ENCODE measurements around the gene MED13. TPM values are rescaled to one million over a fixed set of nuclear protein-coding genes. Genes with fewer than 3 reads are reported as not detected.

MED13 gene, protein sequence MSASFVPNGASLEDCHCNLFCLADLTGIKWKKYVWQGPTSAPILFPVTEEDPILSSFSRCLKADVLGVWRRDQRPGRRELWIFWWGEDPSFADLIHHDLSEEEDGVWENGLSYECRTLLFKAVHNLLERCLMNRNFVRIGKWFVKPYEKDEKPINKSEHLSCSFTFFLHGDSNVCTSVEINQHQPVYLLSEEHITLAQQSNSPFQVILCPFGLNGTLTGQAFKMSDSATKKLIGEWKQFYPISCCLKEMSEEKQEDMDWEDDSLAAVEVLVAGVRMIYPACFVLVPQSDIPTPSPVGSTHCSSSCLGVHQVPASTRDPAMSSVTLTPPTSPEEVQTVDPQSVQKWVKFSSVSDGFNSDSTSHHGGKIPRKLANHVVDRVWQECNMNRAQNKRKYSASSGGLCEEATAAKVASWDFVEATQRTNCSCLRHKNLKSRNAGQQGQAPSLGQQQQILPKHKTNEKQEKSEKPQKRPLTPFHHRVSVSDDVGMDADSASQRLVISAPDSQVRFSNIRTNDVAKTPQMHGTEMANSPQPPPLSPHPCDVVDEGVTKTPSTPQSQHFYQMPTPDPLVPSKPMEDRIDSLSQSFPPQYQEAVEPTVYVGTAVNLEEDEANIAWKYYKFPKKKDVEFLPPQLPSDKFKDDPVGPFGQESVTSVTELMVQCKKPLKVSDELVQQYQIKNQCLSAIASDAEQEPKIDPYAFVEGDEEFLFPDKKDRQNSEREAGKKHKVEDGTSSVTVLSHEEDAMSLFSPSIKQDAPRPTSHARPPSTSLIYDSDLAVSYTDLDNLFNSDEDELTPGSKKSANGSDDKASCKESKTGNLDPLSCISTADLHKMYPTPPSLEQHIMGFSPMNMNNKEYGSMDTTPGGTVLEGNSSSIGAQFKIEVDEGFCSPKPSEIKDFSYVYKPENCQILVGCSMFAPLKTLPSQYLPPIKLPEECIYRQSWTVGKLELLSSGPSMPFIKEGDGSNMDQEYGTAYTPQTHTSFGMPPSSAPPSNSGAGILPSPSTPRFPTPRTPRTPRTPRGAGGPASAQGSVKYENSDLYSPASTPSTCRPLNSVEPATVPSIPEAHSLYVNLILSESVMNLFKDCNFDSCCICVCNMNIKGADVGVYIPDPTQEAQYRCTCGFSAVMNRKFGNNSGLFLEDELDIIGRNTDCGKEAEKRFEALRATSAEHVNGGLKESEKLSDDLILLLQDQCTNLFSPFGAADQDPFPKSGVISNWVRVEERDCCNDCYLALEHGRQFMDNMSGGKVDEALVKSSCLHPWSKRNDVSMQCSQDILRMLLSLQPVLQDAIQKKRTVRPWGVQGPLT (N-terminal part only)
- 18.7 and 35.1 TPM in 2 replicates for total RNA-seq (2014; rRNA removed; shearing (Covaris generic))

DNA sequence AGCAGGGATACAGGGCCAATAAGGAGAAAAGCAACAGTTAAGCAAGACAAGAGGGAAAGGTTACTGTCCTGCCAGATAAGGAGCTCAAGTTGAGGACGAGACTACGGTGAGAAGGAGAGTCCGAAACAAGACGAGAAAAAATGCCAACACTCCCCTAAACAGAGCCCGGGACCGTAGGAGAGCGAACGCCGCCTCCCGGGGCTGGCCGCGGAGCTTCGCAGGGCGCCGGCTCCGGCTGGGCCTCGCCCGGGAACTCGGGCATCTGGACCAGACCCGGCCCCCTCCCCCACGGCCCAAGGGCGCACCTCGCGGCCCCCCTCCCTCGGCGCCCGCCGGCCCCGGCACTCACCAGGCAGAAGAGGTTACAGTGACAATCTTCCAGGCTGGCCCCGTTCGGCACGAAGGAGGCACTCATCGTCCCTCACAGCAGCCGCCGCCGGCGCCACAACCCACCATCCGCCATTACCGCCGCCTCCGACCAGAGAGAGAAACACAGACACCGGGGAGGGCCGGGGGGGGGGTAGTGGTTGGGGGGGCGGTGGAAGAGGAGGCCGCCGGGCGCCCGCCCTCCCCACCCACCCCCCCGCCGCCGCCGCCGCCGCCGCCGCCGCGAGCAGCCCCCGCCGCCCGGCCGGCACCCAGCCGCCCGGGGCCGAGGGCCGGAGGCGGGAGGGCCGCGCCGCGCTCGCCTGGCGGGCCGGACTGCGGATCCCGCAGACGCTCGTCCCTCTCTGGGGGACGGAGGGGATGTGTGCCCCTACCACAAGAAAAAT is at the start of gene MED13:
MED13 (minus strand) TSS at position 488 of the 773 bp plus-strand sequence; CDS start at position 415, 73 bp downstream.
- DNase-seq = peak; percentile 86
- no peaks in the 10 kb centered on the region for H3K27me3 ChIP-seq (ENCODE audit: control insufficient read depth, insufficient read depth, low read length)

DNA sequence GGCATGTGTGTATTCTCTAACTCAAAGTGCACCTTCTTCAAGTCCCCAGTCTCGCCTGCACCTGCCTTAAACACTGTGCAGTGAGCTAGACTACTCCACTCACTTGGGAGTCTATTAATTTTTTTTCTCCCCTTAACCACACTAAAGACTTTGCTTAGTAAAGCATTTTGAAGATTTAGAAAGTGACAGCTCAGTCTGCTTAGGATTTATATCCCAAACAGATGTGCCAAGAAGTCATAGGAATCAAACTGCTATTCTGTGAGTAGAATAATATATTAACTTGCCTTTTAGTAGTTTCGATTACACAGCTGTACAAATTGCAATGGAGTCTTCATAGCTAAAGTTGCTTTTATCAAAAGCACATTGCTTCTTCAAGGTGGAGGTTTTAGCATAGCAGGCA is 47.2 kb upstream of the MED13 start:
- Histone ChIP-seq H3K4me3 (ENCODE audit: insufficient read depth, low read depth, low read length) (no peak overlapping the region), H3K36me3 (replicated peaks; ENCODE audit: control insufficient read depth, insufficient read depth, low read length) (no peaks in the 10 kb centered on the region), H3K27me3 (ENCODE audit: control insufficient read depth, insufficient read depth, low read length) (no peaks in the 10 kb centered on the region)
- no peak for DNase-seq

More for the DNA sequence above, at the start of gene MED13:
- peak within 1 kb of the TSS; percentile 97 for H3K4me3 ChIP-seq (ENCODE audit: insufficient read depth, low read depth, low read length)
- H3K36me3 ChIP-seq (replicated peaks; ENCODE audit: control insufficient read depth, insufficient read depth, low read length) = no peaks in the 10 kb centered on the region; the same call in none of the 2 replicates

DNA sequence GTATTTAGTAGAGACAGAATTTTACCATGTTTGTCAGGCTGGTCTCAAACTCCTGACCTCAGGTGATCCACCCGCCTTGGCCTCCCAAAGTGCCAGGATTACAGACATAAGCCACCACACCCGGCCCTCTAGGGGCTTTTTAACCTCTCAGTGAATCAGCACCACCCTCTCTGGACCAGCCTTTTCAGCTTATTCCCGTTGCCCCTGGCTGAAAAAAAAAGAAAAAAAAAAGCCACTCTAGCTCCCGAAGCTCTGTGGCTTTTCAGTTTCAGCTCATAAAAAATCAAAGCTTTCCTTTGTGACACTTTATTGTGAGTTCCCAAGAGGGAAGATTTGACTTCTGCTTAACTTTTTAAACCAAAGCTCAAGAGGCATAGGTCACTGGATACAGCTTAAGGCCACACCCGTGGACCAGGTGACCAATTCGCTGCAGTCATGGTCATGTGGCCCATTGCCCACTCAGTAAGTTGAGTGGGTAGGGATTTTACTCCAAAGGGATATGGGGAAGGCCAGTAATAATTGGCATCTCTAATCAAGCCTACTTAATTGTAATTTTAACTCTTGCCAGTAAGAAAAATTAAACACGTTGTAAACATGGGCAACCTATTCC is 46.6 kb upstream of the MED13 start:
- DNase-seq = no peak
- Histone ChIP-seq H3K4me3 (ENCODE audit: insufficient read depth, low read depth, low read length) (no peak overlapping the region), H3K27me3 (ENCODE audit: control insufficient read depth, insufficient read depth, low read length) (no peaks in the 10 kb centered on the region), H3K36me3 (replicated peaks; ENCODE audit: control insufficient read depth, insufficient read depth, low read length) (no peaks in the 10 kb centered on the region)

DNA sequence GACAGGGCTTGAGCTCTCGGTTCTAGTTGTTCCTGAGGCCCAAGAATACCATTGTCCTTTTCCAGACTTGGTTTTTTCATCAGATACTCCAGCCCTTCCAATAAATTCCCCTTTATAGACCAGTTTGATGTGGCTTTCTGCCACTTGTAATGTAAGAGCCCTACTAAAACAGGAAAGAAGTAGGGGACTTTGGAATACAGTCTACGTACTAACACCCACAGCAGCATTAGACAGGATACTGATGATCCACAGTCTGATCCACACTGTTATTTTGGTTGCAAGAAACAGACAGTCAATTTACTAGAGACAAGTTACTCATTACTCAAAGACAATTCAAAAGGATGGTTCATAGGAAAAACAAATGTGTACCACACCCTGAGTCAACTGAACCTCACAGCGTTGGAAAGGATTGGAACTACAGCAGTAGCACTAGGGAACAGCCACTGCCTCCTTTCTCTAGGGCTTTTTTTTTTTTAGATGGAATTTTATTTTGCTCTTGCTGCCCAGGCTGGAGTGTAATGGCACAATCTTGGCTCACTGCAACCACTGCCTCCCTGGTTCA is 45.9 kb upstream of the MED13 start:
- Histone ChIP-seq H3K4me3 (ENCODE audit: insufficient read depth, low read depth, low read length) (no peak overlapping the region), H3K36me3 (replicated peaks; ENCODE audit: control insufficient read depth, insufficient read depth, low read length) (no peaks in the 10 kb centered on the region), H3K27me3 (ENCODE audit: control insufficient read depth, insufficient read depth, low read length) (no peaks in the 10 kb centered on the region)
- DNase-seq = no peak

DNA sequence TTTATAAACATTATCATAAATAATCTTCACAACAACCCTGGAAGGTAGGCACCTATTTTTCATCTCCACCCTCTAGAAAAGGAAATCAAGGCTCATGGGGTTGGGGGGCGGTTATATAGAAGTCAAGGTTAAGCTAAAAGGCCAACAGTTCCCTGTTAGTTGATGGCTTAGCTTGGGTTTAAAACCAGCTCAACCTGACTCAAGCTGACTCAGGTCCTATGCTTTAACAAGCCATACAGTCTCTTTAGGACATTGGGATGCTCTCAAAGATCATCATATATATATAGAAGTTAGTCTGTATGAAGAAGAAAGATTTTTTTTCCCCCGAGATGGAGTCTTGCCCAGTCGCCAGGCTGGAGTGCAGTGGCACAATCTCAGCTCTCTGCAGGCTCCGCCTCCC is 44.8 kb upstream of the MED13 start:
- no peak for DNase-seq
- H3K36me3 ChIP-seq (replicated peaks; ENCODE audit: control insufficient read depth, insufficient read depth, low read length) = no peaks in the 10 kb centered on the region
- H3K4me3 ChIP-seq (ENCODE audit: insufficient read depth, low read depth, low read length) = no peak overlapping the region
- no peaks in the 10 kb centered on the region for H3K27me3 ChIP-seq (ENCODE audit: control insufficient read depth, insufficient read depth, low read length)

DNA sequence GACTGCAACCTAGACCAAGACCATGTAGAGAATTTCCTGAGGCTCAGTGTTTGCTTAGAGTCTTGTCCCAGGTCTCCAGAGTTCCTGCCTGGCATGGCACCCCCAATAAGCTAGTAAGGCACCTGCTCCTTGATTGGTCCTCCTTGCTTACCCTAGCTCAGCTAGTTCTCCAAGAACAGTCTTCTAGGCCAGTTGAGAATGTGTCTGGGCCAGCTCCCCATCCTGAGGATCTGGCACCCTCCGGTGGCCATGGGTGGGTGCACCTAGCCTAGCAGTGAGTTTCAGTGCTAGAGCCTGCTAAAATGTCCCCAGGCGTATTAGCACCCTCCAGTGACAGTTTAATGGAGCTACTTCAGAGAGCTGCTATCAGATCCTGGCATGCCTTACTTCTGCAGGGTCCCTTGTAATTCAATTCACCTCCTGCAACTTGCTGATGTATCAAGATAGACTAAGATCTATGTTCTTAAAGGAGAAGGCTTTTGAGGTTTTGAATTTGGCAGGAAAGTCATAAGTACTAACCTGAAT is 44.4 kb upstream of the MED13 start:
- peak; percentile 78 for DNase-seq
- H3K4me3 ChIP-seq (ENCODE audit: insufficient read depth, low read depth, low read length) = no peak overlapping the region
- H3K27me3 ChIP-seq (ENCODE audit: control insufficient read depth, insufficient read depth, low read length) = no peaks in the 10 kb centered on the region
- no peaks in the 10 kb centered on the region for H3K36me3 ChIP-seq (replicated peaks; ENCODE audit: control insufficient read depth, insufficient read depth, low read length)

DNA sequence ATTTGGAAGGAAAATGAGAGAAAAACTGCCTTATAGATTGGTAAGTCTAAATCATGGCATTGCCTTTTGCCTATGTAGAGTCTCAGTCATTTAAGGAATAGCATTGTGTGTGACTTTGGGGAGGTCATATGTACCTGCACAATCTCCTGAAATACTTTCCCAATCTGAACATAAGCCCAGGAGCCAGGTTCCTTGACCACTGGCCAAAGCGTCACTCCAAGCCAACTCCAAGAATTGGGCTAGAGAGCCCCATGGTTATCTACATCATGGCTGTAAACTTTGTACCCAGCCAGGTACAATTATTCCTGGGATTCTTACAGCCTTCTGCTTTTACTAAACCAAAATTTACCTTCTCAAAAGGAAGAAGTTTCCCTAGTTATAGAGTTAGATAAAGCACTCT is 40.8 kb upstream of the MED13 start:
- no peaks in the 10 kb centered on the region for H3K27me3 ChIP-seq (ENCODE audit: control insufficient read depth, insufficient read depth, low read length)

DNA sequence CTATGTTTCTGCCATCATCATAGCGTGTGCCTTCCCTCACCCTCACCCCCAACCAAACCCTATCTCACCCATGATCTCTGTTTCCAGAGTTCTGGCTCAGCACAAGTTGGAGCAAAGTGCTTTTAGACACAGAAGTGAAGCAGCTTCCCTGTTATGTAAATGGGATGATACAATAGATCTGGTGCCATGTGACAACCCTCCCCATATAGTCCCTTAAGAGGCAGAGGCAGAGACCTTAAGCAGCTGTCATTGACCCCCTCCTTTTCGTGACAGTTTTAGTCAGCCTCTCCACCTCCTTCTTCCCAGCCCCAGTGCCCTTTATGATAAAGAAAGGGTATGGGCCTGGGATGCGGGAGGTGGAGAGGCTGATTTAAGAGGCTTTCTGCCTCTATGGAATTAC is 40.3 kb upstream of the MED13 start:
- Histone ChIP-seq H3K36me3 (replicated peaks; ENCODE audit: control insufficient read depth, insufficient read depth, low read length) (no peaks in the 10 kb centered on the region), H3K4me3 (ENCODE audit: insufficient read depth, low read depth, low read length) (no peak overlapping the region), H3K27me3 (ENCODE audit: control insufficient read depth, insufficient read depth, low read length) (no peaks in the 10 kb centered on the region)
- DNase-seq = no peak

More for the DNA sequence above, 40.8 kb upstream of the MED13 start:
- Histone ChIP-seq H3K36me3 (replicated peaks; ENCODE audit: control insufficient read depth, insufficient read depth, low read length) (no peaks in the 10 kb centered on the region), H3K4me3 (ENCODE audit: insufficient read depth, low read depth, low read length) (no peak overlapping the region)
- no peak for DNase-seq

DNA sequence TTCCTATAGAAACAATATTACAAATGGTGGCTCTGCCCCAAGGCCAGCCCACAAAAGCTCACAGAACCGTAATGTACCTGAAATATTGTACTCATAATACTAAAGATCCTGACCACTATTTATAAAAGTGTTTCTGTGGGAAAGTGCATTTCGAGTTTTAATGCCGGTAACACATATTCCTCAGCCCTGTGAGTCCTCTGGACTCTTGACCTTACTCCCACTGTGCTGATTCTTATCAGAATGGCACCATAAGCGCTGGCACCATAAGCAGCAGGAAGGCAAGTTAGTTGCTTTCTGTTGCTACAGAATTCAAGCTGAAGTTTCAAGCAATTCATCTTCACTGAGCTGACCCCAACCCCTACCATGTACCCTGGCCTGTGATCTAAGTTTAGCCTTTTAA is 36.4 kb upstream of the MED13 start:
- no peak for DNase-seq
- no peaks in the 10 kb centered on the region for H3K36me3 ChIP-seq (replicated peaks; ENCODE audit: control insufficient read depth, insufficient read depth, low read length)
- no peak overlapping the region for H3K4me3 ChIP-seq (ENCODE audit: insufficient read depth, low read depth, low read length)
- no peaks in the 10 kb centered on the region for H3K27me3 ChIP-seq (ENCODE audit: control insufficient read depth, insufficient read depth, low read length)

DNA sequence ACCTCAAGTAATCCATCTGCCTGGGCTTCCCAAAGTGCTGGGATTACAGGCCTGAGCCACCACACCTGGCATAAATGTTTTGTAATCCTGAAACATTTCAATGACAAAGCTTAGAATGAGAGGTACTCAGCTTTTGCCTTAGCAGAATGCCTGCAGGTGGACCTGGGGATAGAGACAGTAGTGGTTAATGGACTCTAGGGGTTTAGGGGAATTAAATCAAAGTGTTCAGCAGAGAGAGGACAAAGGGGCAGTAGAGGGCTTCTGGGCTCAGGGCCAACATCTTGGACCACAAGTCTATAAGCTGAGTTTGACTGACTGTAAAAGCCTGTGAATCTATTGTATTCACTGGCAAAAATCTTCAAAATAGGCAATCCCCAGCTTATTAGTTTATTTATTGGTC is 36.0 kb upstream of the MED13 start:
- no peak overlapping the region for H3K4me3 ChIP-seq (ENCODE audit: insufficient read depth, low read depth, low read length)
- H3K27me3 ChIP-seq (ENCODE audit: control insufficient read depth, insufficient read depth, low read length) = no peaks in the 10 kb centered on the region
- H3K36me3 ChIP-seq (replicated peaks; ENCODE audit: control insufficient read depth, insufficient read depth, low read length) = no peaks in the 10 kb centered on the region
- no peak for DNase-seq

DNA sequence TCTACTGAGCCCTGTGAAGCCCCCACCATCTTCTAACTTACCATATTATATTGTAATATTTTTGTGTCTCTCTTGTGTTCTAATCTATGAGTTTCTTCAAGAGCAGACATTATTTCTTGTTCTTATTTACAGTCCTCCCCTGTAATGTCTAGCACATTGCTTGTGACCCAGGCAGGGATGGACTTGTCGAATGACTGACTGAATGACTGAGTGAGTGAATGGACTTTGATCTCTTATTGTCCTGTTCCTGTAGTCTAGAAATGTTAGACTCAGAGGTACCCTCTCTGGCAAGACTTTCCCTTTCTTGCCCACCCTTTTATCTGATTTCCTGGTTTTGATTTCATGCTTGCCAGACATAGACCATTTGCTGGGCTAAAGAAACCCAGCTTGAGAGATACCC is 35.0 kb upstream of the MED13 start:
- H3K27me3 ChIP-seq (ENCODE audit: control insufficient read depth, insufficient read depth, low read length) = no peaks in the 10 kb centered on the region
- H3K4me3 ChIP-seq (ENCODE audit: insufficient read depth, low read depth, low read length) = no peak overlapping the region
- DNase-seq = no peak
- H3K36me3 ChIP-seq (replicated peaks; ENCODE audit: control insufficient read depth, insufficient read depth, low read length) = no peaks in the 10 kb centered on the region

DNA sequence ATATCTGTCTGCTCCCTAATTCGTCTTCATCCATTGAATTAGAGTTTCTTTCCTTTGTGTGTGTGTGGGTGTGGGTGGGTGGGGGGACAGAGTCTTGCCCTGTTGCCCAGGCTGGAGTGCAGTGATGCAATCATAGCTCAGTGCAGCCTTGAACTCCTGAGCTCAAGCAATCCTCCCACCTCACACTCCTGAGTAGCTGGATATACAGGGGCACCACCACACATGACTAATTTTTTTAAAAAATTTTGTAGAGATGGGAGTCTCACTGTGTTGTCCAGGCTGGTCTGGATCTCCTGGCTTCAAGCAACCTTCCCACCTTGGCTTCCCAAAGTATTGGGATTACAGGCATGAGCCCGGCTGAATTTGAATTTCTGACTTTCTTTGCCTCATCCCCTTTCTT is 34.5 kb upstream of the MED13 start:
- no peak for DNase-seq
- Histone ChIP-seq H3K36me3 (replicated peaks; ENCODE audit: control insufficient read depth, insufficient read depth, low read length) (no peaks in the 10 kb centered on the region), H3K27me3 (ENCODE audit: control insufficient read depth, insufficient read depth, low read length) (no peaks in the 10 kb centered on the region), H3K4me3 (ENCODE audit: insufficient read depth, low read depth, low read length) (no peak overlapping the region)

DNA sequence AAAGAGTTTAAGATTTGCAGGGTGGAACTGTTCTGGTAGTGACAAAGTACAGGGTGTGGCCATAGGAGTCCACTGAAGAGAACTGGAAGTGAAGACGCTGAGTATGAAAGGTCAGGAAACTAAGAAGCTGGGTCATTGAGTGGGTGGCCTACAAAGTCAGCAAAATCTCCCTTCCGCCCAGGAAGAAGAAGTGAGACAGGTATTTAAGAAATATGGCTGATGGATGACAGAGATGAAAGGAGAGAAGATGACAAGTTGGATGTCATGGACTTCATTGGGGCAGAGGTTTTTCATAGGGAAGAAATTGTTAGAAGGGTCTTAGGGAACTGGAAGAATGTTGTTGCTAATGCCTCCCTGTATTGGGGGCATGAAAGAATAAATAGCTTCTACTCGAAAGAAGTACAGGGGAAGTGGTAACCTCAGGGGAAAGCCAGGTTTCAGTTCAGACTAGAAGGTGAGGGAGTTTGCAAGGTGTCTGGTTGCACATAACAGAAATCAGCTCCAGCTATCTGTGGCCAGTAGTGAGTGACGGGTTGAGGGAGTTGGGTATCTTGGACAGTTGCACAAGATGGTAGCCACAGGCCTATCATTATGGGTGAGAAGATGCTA is 33.6 kb upstream of the MED13 start:
- no peaks in the 10 kb centered on the region for H3K36me3 ChIP-seq (replicated peaks; ENCODE audit: control insufficient read depth, insufficient read depth, low read length)
- H3K4me3 ChIP-seq (ENCODE audit: insufficient read depth, low read depth, low read length) = no peak overlapping the region
- DNase-seq = no peak
- H3K27me3 ChIP-seq (ENCODE audit: control insufficient read depth, insufficient read depth, low read length) = no peaks in the 10 kb centered on the region
